22Rv1 (cell line): ENCODE measurements around the gene IL17RE.

Source experiments
- CTCF ChIP-seq: fragments of 450-650 bp; IDR thresholded peaks from 2 replicates; pipeline ENCODE4 v1.5.1; 2017; ENCODE audit warnings: mild to moderate bottlenecking
- ZFX ChIP-seq: fragments of 450-650 bp; IDR thresholded peaks from 2 replicates; pipeline ENCODE4 v1.6.1; 2017; ENCODE audit warnings: antibody characterized with exemption, borderline replicate concordance

- TF ChIP-seq CTCF (no peak), ZFX (no peak)
Measured at GRCh38 chr3:9918261-9919038, 15.8 kb downstream of the IL17RE start.
